Esophagus muscularis mucosa (tissue), 4 donors: ENCODE measurements around the gene SND1. TPM values are rescaled to one million over a fixed set of nuclear protein-coding genes. Genes with fewer than 3 reads are reported as not detected.
A peak's percentile ranks its signal among the peaks of the same experiment; 100 is the strongest.

ENCODE experiments used
- DNase-seq: peaks from one replicate; pipeline ENCODE4 v3.0.0-alpha.2; 2017; ENCODE audit errors: extremely low spot score
- H3K27ac ChIP-seq, 4 donors: fragments of 200-600 bp; sonication (generic); replicated peaks in 1 of 4; 1 replicate in 3 of 4; 2 replicates in 1 of 4; pipeline ENCODE4 v1.5.1; 2016 to 2019; ENCODE audit warnings: mild to moderate bottlenecking in 1 of 4
- H3K27me3 ChIP-seq, 4 donors: fragments of 200-600 bp; sonication (generic); one replicate each; pipeline versions ENCODE4 v1.5.1 to v1.6.0; 2016 to 2019
- H3K36me3 ChIP-seq, 4 donors: fragments of 200-600 bp; sonication (generic); one replicate each; pipeline ENCODE4 v1.5.1; 2016 to 2019
- H3K4me1 ChIP-seq, 4 donors: fragments of 200-600 bp; sonication (generic); one replicate each; pipeline ENCODE4 v1.5.1; 2016 to 2019
- H3K4me3 ChIP-seq, 4 donors: fragments of 200-600 bp; sonication (generic); 1 replicate in 2 of 4; 2 replicates in 2 of 4; pipeline ENCODE4 v1.5.1; 2016 to 2019; ENCODE audit warnings: mild to moderate bottlenecking in 4 of 4, moderate library complexity in 1 of 4
- H3K9me3 ChIP-seq, 4 donors: fragments of 200-600 bp; sonication (generic); 1 replicate in 3 of 4; 2 replicates in 1 of 4; pipeline ENCODE4 v1.5.1; 2016 to 2019
- EP300 ChIP-seq: sonication (generic); formaldehyde crosslinking; IDR thresholded peaks from one replicate; pipeline ENCODE4 v1.6.1; 2017; ENCODE audit warnings: antibody characterized with exemption
- POLR2A ChIP-seq: fragments of 450-650 bp; IDR thresholded peaks from one replicate; pipeline ENCODE4 v1.6.1; 2017; ENCODE audit warnings: antibody characterized with exemption, moderate library complexity, mild to moderate bottlenecking, low read depth
- POLR2AphosphoS5 ChIP-seq, 2 donors: sonication (generic); formaldehyde crosslinking; IDR thresholded peaks; one replicate each; pipeline ENCODE4 v1.6.1; 2017; ENCODE audit warnings: antibody characterized with exemption in 2 of 2
- WGBS: methylation state at CpG from one replicate; pipeline ENCODE4 v1.1.5; 2018; 5-methylcytosine and 5-hydroxymethylcytosine counted together
- intact Hi-C: fragments of 100-400 bp; cut with DNase I; formaldehyde crosslinking; loops from one replicate; pipeline ENCODE4 v1.15.1; 2023
- total RNA-seq, 4 donors: library from RNA; depleted of rRNA; stranded (reverse); fragments of >200 nt; gene quantifications; one replicate each; pipeline versions ENCODE4 v1.1.0 to v1.2.1, GENCODE V29; 2016
- TF ChIP-seq, protein P1 (sequence below), 3 experiments: fragments of 200-600 bp in 2 of 3; fragments of 450-650 bp in 1 of 3; sonication (generic) in 2 of 3; IDR thresholded peaks; one replicate each; pipeline ENCODE4 v1.5.1; 2017 to 2019; ENCODE audit warnings: antibody characterized with exemption in 3 of 3, mild to moderate bottlenecking in 2 of 3, moderate library complexity in 1 of 3

Gene SND1
- 10 to 100 TPM; 71.4 to 91.2 (median 81.3) TPM for total RNA-seq

DNA sequence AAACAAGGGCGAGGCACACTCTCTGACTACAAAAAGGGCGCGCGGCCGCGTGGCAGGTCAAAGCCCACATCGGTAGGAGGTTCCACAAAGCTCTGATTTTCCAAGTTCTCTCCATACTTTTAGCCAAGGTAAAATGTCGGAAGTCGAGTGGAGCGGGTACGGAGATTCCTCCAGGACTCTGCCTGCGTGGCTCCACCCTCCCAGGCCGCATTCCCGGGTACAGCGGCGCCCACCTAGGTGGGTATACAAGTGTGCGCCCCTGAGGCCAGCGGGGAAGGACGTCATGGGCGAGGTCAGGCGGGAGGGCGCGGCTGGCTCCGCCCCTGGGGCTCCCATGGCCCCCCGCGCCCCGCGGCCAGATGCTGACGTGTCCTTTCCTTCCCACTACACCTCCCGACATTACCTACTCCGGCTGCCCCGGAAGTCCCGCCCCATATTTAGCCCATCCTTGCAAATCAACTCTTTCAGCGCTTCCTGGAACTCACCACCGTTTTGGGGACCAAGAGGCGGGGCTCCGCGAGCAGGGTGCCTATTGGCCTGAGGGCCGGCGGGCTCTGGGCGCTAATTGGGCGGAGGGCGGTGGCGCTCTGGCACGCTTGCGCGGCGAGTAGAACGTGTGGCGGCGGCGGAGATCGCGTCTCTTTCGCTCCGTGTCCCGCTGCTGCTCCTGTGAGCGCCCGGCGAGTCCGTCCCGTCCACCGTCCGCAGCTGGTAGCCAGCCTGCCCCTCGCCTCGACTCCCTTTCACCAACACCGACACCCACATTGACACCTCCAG, at the start of gene SND1:
Gene SND1 (plus strand): TSS at position 639 of the 777 bp plus-strand sequence. CDS start 180 bp downstream, outside the sequence.
- H3K4me3 ChIP-seq = peak within 1 kb of the TSS; percentile 80 to 97 (median 91)
- H3K4me1 ChIP-seq = peaks cover 24 to 44% (median 37%) of the 10 kb centered on the region in 4 donors
- TF ChIP-seq, protein P1, sequence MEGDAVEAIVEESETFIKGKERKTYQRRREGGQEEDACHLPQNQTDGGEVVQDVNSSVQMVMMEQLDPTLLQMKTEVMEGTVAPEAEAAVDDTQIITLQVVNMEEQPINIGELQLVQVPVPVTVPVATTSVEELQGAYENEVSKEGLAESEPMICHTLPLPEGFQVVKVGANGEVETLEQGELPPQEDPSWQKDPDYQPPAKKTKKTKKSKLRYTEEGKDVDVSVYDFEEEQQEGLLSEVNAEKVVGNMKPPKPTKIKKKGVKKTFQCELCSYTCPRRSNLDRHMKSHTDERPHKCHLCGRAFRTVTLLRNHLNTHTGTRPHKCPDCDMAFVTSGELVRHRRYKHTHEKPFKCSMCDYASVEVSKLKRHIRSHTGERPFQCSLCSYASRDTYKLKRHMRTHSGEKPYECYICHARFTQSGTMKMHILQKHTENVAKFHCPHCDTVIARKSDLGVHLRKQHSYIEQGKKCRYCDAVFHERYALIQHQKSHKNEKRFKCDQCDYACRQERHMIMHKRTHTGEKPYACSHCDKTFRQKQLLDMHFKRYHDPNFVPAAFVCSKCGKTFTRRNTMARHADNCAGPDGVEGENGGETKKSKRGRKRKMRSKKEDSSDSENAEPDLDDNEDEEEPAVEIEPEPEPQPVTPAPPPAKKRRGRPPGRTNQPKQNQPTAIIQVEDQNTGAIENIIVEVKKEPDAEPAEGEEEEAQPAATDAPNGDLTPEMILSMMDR (IDR thresholded peaks at IDR 0.05) = peak in 1 of 3 experiments; percentile 20
- peak; percentile 8 for TF ChIP-seq EP300
- peak; percentile 91 for TF ChIP-seq POLR2AphosphoS5 (IDR thresholded peaks at IDR 0.05)
- TF ChIP-seq POLR2A = peak; percentile 55
- no peaks in the 10 kb centered on the region for H3K9me3 ChIP-seq
- H3K36me3 ChIP-seq = no peaks in the 10 kb centered on the region
- 2% methylated on average over 31 of the region's 67 CpGs for WGBS
- intact Hi-C loops = loop anchor here (2.0 kb wide), 1 partner anchor 67 kb away; the partner anchor contains the start of gene GCC1
- no peaks in the 10 kb centered on the region for H3K27me3 ChIP-seq
- peak; percentile 100 for DNase-seq
- H3K27ac ChIP-seq = peak within 1 kb of the TSS; percentile 85 to 93 (median 90)

DNA sequence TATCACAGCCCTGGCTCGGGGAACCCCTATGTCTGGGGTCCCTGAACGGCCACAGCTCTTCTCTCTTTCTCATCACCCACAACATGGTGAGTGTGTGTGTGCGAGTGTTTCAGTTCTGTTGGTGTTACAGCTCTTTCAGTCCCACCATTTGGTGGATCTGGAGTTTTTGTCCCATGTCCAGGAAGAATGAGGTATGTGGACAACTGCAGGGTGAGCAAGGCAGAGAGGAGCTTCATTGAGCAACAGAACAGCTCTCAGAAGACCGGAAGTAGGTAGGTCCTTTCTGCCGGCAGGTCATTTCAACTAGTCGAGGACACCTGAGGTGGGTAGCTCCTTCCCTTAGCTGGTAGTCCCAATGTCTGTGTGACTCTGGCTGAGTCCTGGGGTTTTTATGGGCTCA, 43.5 kb upstream of the SND1 start:
- no peak overlapping the region for H3K4me3 ChIP-seq
- WGBS = 93% methylated on average over 5 of the region's 6 CpGs
- intact Hi-C loops = no loop called here

DNA sequence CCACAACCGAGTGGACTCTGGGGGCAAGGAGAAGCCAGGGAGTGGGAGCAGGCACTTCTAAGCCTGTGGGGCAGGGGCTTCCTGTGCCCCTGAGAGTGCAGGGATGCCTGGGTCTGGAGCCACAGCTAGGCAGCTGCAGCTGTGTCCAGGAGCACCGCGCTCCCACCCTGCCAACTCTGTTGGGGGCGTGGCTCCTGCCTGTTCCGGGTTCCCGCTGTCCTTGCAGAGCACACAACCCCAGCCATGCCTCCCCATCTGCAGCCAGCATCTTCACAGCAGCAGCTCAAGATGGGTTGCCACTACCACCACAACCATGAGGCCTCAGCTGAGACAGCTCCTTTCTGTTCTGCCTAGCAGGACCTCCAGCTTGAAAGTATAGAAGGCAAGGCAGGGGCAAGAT, 42.7 kb upstream of the SND1 start:
- no peak for TF ChIP-seq POLR2A
- no peak for TF ChIP-seq POLR2AphosphoS5 (IDR thresholded peaks at IDR 0.05)
- no peak for TF ChIP-seq EP300
- TF ChIP-seq, protein P1 (IDR thresholded peaks at IDR 0.05) = no peak

More for the DNA sequence above, 43.5 kb upstream of the SND1 start:
- Histone ChIP-seq H3K9me3 (peaks cover 0 to 8% (median 0%) of the 10 kb centered on the region in 4 donors), H3K27me3 (peaks cover 0 to 13% (median 0%) of the 10 kb centered on the region in 4 donors), H3K4me1 (no peaks in the 10 kb centered on the region), H3K36me3 (no peaks in the 10 kb centered on the region), H3K27ac (no peak overlapping the region)
- no peak for DNase-seq
- no peak for TF ChIP-seq POLR2A
- TF ChIP-seq EP300 = no peak
- TF ChIP-seq POLR2AphosphoS5 (IDR thresholded peaks at IDR 0.05) = no peak
- TF ChIP-seq, protein P1 (IDR thresholded peaks at IDR 0.05) = no peak

DNA sequence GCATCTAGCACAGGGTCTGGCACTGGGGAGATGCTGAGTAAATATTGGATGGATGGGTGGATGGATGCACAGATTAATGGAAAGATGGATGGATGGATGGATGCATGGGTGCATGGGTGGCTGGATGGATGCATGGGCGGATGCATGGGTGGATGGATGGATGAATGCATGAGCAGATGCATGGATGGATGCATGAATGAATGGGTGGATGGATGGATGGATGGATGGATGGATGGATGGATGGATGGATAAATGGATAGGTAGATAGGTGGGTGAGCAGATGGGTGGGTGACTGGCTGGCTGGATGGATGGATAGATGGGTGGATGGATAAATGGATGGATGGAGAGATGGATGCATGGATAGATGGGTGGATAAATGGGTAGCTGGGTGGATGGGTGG, 39.7 kb upstream of the SND1 start:
- Histone ChIP-seq H3K27ac (no peak overlapping the region), H3K27me3 (peaks cover 0 to 46% (median 0%) of the 10 kb centered on the region in 4 donors), H3K36me3 (no peaks in the 10 kb centered on the region), H3K4me3 (no peak overlapping the region), H3K9me3 (peaks cover 0 to 8% (median 0%) of the 10 kb centered on the region in 4 donors), H3K4me1 (no peaks in the 10 kb centered on the region)
- 95% methylated on average over 1 of the region's 1 CpG for WGBS
- no peak for TF ChIP-seq POLR2AphosphoS5 (IDR thresholded peaks at IDR 0.05)
- TF ChIP-seq, protein P1 (IDR thresholded peaks at IDR 0.05) = no peak
- no peak for TF ChIP-seq POLR2A
- TF ChIP-seq EP300 = no peak
- no peak for DNase-seq
- intact Hi-C loops = no loop called here

More for the DNA sequence above, 42.7 kb upstream of the SND1 start:
- Histone ChIP-seq H3K36me3 (no peaks in the 10 kb centered on the region), H3K4me1 (no peaks in the 10 kb centered on the region), H3K27ac (no peak overlapping the region), H3K4me3 (no peak overlapping the region), H3K9me3 (peaks cover 0 to 8% (median 0%) of the 10 kb centered on the region in 4 donors), H3K27me3 (peaks cover 0 to 19% (median 0%) of the 10 kb centered on the region in 4 donors)
- intact Hi-C loops = no loop called here
- 100% methylated on average over 1 of the region's 6 CpGs for WGBS
- DNase-seq = no peak
